ENCODE results near the gene ATF7. TPM values are rescaled to one million over a fixed set of nuclear protein-coding genes. Genes with fewer than 3 reads are reported as not detected.
A peak's percentile ranks its signal among the peaks of the same experiment; 100 is the strongest.

ATF7 gene
- polyA plus RNA-seq, 2 of the 4 experiments (the other 2 are of a cell fraction) = 22.9 to 38.9 TPM

DNA sequence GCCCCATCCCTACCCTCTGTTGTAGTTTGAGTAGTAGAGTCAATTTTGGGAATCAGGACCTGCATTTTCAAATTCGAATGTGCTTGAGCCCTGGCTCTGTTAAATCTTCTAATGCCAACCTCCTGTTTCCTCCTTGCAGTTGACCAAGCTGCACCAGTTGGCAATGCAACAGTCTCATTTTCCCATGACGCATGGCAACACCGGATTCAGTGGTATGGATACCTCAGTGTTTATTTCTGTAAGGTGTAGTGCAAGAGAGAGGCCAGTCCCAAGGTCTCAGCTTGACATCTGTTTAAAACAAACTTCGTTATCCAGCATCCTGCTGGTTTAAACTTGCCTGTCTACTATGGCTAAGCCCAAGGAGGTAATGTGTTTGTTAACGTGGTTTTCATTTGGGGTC is 159.1 kb downstream of the ATF7 start:
- Histone ChIP-seq H3K4me1 (peaks cover 29% of the 10 kb centered on the region; the same call in 2 of the 3 replicates), H3K27ac (no peak overlapping the region), H3K4me3 (no peak overlapping the region), H3K9me3 (no peaks in the 10 kb centered on the region), H3K4me2 (no peak overlapping the region)
- ChIA-PET CTCF (interaction anchor here (1.1 to 3.3 kb wide), 3 partner anchors 9 to 46 kb away, joined by 3 to 14 read pairs (median 5); no protein-coding TSS in a partner anchor), POLR2A (no interaction called here)
- ATAC-seq (no peak), FAIRE-seq (no peak), DNase-seq (ENCODE audit: low read depth in 1 of 2, low spot score in 1 of 2) (no peak)
- 88% methylated on average over 5 of the region's 5 CpGs for WGBS (ENCODE audit: missing lambda C conversion rate)
- TF ChIP-seq MAZ (IDR thresholded peaks at IDR 0.05; ENCODE audit: borderline replicate concordance, low read depth, low read length) (no peak), PBX3 (IDR thresholded peaks at IDR 0.05) (no peak), MAFK (IDR thresholded peaks at IDR 0.05; ENCODE audit: partially characterized antibody) (no peak), CEBPB (IDR thresholded peaks at IDR 0.05) (no peak), CHD4 (IDR thresholded peaks at IDR 0.05; ENCODE audit: borderline replicate concordance) (no peak), ZC3H11A (IDR thresholded peaks at IDR 0.05) (no peak), RCOR1 (IDR thresholded peaks at IDR 0.05; ENCODE audit: low read depth, low read length) (no peak), POLR2AphosphoS2 (conservative IDR thresholded peaks at IDR 0.05; ENCODE audit: low read length) (no peak), RNF2 (IDR thresholded peaks at IDR 0.05; ENCODE audit: borderline replicate concordance, low read depth) (no peak), CBX8 (IDR thresholded peaks at IDR 0.05) (no peak), CHD2 (IDR thresholded peaks at IDR 0.05; ENCODE audit: low read length, partially characterized antibody) (no peak)
- TF ChIP-seq, protein P1, sequence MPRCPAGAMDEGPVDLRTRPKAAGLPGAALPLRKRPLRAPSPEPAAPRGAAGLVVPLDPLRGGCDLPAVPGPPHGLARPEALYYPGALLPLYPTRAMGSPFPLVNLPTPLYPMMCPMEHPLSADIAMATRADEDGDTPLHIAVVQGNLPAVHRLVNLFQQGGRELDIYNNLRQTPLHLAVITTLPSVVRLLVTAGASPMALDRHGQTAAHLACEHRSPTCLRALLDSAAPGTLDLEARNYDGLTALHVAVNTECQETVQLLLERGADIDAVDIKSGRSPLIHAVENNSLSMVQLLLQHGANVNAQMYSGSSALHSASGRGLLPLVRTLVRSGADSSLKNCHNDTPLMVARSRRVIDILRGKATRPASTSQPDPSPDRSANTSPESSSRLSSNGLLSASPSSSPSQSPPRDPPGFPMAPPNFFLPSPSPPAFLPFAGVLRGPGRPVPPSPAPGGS (IDR thresholded peaks at IDR 0.05) = no peak
- TF ChIP-seq, protein P2, sequence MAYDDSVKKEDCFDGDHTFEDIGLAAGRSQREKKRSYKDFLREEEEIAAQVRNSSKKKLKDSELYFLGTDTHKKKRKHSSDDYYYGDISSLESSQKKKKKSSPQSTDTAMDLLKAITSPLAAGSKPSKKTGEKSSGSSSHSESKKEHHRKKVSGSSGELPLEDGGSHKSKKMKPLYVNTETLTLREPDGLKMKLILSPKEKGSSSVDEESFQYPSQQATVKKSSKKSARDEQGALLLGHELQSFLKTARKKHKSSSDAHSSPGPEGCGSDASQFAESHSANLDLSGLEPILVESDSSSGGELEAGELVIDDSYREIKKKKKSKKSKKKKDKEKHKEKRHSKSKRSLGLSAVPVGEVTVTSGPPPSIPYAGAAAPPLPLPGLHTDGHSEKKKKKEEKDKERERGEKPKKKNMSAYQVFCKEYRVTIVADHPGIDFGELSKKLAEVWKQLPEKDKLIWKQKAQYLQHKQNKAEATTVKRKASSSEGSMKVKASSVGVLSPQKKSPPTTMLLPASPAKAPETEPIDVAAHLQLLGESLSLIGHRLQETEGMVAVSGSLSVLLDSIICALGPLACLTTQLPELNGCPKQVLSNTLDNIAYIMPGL (CRISPR knock-in tag; IDR thresholded peaks at IDR 0.05; ENCODE audit: borderline replicate concordance) = no peak
- TF ChIP-seq, protein P3, sequence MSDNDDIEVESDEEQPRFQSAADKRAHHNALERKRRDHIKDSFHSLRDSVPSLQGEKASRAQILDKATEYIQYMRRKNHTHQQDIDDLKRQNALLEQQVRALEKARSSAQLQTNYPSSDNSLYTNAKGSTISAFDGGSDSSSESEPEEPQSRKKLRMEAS (IDR thresholded peaks at IDR 0.05) = no peak

GRCh38 chr12:53466640-53467039 is 159.5 kb downstream of the ATF7 start:
- TF ChIP-seq FOSB (CRISPR knock-in tag; IDR thresholded peaks at IDR 0.05) (0 out of 2 replicates have a peak, but pooled peaks have one; percentile 8), KDM1A (IDR thresholded peaks at IDR 0.05; ENCODE audit: low read depth) (no peak)
- POLR2A ChIA-PET = no interaction called here
- FAIRE-seq (no peak), ATAC-seq (peak; percentile 3 to 5; a peak in 2 of 6 replicates), DNase-seq (ENCODE audit: low read depth in 1 of 2, low spot score in 1 of 2) (no peak)
- Histone ChIP-seq H3K4me2 (no peak overlapping the region), H3K9me3 (no peaks in the 10 kb centered on the region), H3K27ac (no peak overlapping the region), H3K4me3 (no peak overlapping the region), H3K4me1 (peaks cover 31% of the 10 kb centered on the region; the same call in 2 of the 3 replicates)
- 85% methylated on average over 4 of the region's 4 CpGs for WGBS (ENCODE audit: missing lambda C conversion rate)
- CTCF ChIA-PET = interaction anchor here (1.1 to 3.3 kb wide), 2 partner anchors 8 to 9 kb away, joined by 3 to 14 read pairs; no protein-coding TSS in a partner anchor

DNA sequence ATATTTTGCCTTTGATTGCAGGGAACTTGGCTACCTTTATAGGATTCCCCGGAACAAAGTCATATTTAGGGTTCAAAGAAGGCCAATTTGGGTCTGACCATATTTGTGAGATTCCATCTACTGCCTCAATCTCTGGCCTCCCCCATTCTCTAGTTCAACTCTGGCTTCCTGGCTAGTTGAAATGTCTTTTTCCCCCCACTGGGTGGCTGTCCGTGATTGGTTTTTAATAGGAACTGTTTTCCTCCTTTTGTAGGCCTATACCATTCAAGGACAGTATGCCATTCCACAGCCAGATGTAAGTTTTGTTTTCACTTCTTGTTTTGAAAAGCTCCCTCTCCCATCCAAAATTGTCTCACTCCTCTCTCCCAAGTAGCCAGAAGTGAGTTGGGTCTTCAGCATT is 160.5 kb downstream of the ATF7 start:
- DNase-seq (ENCODE audit: low read depth in 1 of 2, low spot score in 1 of 2) = no peak
- Histone ChIP-seq H3K4me2 (no peak overlapping the region), H3K4me3 (no peak overlapping the region), H3K9me3 (no peaks in the 10 kb centered on the region), H3K27ac (no peak overlapping the region), H3K4me1 (peaks cover 41% of the 10 kb centered on the region; the same call in 2 of the 3 replicates)
- CTCF ChIA-PET = interaction anchor here (3.3 kb wide), 1 partner anchor 10 kb away, joined by 14 read pairs; no protein-coding TSS in a partner anchor
- no peak for FAIRE-seq
- TF ChIP-seq MAZ (IDR thresholded peaks at IDR 0.05; ENCODE audit: borderline replicate concordance, low read depth, low read length) (no peak), SMC3 (IDR thresholded peaks at IDR 0.05) (no peak), NR3C1 (IDR thresholded peaks at IDR 0.05) (no peak), HEYL (CRISPR knock-in tag; IDR thresholded peaks at IDR 0.05) (no peak), ZC3H11A (IDR thresholded peaks at IDR 0.05) (no peak), FOXS1 (CRISPR knock-in tag; IDR thresholded peaks at IDR 0.05) (no peak), PBX3 (IDR thresholded peaks at IDR 0.05) (no peak), KDM1A (IDR thresholded peaks at IDR 0.05; ENCODE audit: low read depth) (no peak), HOXA7 (CRISPR knock-in tag; IDR thresholded peaks at IDR 0.05) (no peak), NPAS2 (CRISPR knock-in tag; IDR thresholded peaks at IDR 0.05; ENCODE audit: borderline replicate concordance) (no peak), NFE2L2 (conservative IDR thresholded peaks at IDR 0.05; ENCODE audit: low read length) (no peak), GATA3 (IDR thresholded peaks at IDR 0.05; ENCODE audit: borderline replicate concordance) (no peak)
- TF ChIP-seq, protein P4, sequence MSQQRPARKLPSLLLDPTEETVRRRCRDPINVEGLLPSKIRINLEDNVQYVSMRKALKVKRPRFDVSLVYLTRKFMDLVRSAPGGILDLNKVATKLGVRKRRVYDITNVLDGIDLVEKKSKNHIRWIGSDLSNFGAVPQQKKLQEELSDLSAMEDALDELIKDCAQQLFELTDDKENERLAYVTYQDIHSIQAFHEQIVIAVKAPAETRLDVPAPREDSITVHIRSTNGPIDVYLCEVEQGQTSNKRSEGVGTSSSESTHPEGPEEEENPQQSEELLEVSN (IDR thresholded peaks at IDR 0.05; ENCODE audit: borderline replicate concordance, low read depth) = no peak
- TF ChIP-seq, protein P2 (CRISPR knock-in tag; IDR thresholded peaks at IDR 0.05; ENCODE audit: borderline replicate concordance) = no peak
- WGBS (ENCODE audit: missing lambda C conversion rate) = 78% methylated on average over 2 of the region's 2 CpGs
- peak; percentile 18 to 30; a peak in 3 of 6 replicates for ATAC-seq
- POLR2A ChIA-PET = interaction anchor here (0.5 to 2.8 kb wide), 4 partner anchors 8 to 13 kb away, joined by 3 to 9 read pairs (median 4); no protein-coding TSS in a partner anchor
